ENCODE measurements around the gene ST6GALNAC3. TPM values are rescaled to one million over a fixed set of nuclear protein-coding genes. Genes with fewer than 3 reads are reported as not detected.

Gene ST6GALNAC3
- total RNA-seq, 1 experiment from 2014 or later, result 0.03 TPM

DNA sequence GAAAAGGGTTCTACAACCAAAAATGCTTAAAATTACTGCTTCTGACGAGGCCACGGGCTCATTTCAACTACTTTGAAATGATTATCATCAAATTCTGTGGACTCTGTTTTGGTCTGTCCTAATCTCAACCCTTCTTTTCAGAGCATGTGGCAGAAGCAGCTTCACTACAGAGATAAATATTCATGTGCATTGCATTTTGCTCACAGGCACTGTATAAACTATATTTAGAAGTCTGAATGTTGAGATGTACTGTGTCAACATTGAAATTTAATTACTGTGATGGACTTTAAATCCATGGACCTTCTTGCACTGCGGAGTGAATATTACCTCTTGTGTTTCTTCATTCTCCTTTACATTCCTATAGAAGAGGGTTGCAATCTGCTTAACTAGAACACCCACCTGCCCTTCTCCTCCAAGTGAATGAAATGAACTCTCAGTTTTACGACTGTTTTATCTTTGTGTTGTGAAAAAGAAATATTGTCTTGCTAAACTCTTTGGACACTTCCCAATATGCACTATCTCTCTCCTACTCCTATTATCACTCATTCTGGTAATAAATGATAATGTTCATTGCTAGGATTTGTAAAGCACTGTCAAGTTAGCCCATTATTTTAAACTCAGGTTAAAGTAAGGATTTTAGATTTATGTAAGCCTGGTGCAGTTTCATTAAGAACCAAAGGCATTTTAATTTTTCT lies 511.6 kb downstream of the ST6GALNAC3 start:
- Histone ChIP-seq H3K4me1 (ENCODE audit: control insufficient read depth, insufficient read depth, low read length) (no peaks in the 10 kb centered on the region), H3K36me3 (ENCODE audit: control insufficient read depth, insufficient read depth, low read length) (no peaks in the 10 kb centered on the region), H3K27ac (ENCODE audit: low read length) (no peak overlapping the region), H3K27me3 (ENCODE audit: control insufficient read depth, insufficient read depth, low read length) (no peaks in the 10 kb centered on the region), H3K4me3 (ENCODE audit: low read depth in 2 of 2, low read length in 2 of 2) (no peak overlapping the region), H3K9me3 (ENCODE audit: control insufficient read depth, insufficient read depth, low read depth, low read length) (no peaks in the 10 kb centered on the region; the same call in 1 of the 2 replicates)
- DNase-seq (ENCODE audit: low read depth, low spot score) (no peak), ATAC-seq (no peak)
- TF ChIP-seq, protein P1, sequence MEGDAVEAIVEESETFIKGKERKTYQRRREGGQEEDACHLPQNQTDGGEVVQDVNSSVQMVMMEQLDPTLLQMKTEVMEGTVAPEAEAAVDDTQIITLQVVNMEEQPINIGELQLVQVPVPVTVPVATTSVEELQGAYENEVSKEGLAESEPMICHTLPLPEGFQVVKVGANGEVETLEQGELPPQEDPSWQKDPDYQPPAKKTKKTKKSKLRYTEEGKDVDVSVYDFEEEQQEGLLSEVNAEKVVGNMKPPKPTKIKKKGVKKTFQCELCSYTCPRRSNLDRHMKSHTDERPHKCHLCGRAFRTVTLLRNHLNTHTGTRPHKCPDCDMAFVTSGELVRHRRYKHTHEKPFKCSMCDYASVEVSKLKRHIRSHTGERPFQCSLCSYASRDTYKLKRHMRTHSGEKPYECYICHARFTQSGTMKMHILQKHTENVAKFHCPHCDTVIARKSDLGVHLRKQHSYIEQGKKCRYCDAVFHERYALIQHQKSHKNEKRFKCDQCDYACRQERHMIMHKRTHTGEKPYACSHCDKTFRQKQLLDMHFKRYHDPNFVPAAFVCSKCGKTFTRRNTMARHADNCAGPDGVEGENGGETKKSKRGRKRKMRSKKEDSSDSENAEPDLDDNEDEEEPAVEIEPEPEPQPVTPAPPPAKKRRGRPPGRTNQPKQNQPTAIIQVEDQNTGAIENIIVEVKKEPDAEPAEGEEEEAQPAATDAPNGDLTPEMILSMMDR (IDR thresholded peaks at IDR 0.05), result no peak
- TF ChIP-seq TCF7L2 (IDR thresholded peaks at IDR 0.05; ENCODE audit: low read depth, low read length), result no peak
- TF ChIP-seq SIN3A (IDR thresholded peaks at IDR 0.05; ENCODE audit: borderline replicate concordance, insufficient read depth, low read depth, low read length), result no peak
- TF ChIP-seq, protein P2, sequence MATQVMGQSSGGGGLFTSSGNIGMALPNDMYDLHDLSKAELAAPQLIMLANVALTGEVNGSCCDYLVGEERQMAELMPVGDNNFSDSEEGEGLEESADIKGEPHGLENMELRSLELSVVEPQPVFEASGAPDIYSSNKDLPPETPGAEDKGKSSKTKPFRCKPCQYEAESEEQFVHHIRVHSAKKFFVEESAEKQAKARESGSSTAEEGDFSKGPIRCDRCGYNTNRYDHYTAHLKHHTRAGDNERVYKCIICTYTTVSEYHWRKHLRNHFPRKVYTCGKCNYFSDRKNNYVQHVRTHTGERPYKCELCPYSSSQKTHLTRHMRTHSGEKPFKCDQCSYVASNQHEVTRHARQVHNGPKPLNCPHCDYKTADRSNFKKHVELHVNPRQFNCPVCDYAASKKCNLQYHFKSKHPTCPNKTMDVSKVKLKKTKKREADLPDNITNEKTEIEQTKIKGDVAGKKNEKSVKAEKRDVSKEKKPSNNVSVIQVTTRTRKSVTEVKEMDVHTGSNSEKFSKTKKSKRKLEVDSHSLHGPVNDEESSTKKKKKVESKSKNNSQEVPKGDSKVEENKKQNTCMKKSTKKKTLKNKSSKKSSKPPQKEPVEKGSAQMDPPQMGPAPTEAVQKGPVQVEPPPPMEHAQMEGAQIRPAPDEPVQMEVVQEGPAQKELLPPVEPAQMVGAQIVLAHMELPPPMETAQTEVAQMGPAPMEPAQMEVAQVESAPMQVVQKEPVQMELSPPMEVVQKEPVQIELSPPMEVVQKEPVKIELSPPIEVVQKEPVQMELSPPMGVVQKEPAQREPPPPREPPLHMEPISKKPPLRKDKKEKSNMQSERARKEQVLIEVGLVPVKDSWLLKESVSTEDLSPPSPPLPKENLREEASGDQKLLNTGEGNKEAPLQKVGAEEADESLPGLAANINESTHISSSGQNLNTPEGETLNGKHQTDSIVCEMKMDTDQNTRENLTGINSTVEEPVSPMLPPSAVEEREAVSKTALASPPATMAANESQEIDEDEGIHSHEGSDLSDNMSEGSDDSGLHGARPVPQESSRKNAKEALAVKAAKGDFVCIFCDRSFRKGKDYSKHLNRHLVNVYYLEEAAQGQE (IDR thresholded peaks at IDR 0.05; ENCODE audit: insufficient read depth in 1 of 2, low read depth in 2 of 2, low read length in 1 of 2), result no peak
- intact Hi-C loops (cut with micrococcal nuclease; ENCODE audit: unreplicated experiment), result no loop called here
- CTCF ChIA-PET, result no interaction called here
- no TSS peak for BruUV-seq (replicated peaks)
- POLR2A ChIA-PET, result no interaction called here
- in situ Hi-C loops (cut with HindIII; ENCODE audit: low pct_unique_long_range_greater_than_20kb, low sequenced_read_pairs), result no loop called here

DNA sequence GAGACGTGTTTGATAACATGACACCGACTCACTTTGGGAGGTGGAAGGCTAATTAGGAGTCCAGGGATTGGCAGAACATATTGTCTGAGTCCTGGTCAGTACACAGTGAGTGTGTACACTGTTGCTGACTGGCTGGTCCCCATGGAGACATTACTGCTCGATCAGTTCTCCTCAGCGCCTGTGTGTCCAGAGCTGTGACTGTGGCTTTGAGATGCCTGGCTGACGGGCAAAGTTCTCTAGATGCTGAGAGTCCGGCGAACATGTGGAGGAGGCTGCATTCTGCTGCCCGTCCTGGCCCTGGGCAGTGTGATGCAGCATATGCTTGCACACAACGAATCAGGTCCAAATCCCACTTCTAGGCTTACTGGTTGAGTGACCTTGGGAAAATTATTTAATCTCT lies 512.7 kb downstream of the ST6GALNAC3 start:
- H3K27me3 ChIP-seq (ENCODE audit: control insufficient read depth, insufficient read depth, low read length), result no peaks in the 10 kb centered on the region
- H3K27ac ChIP-seq (ENCODE audit: low read length), result no peak overlapping the region
- TF ChIP-seq SIN3A (IDR thresholded peaks at IDR 0.05; ENCODE audit: borderline replicate concordance, insufficient read depth, low read depth, low read length) (no peak), POLR2AphosphoS5 (IDR thresholded peaks at IDR 0.05; ENCODE audit: low read depth, low read length) (no peak)
- TF ChIP-seq, protein P2 (IDR thresholded peaks at IDR 0.05; ENCODE audit: insufficient read depth in 1 of 2, low read depth in 2 of 2, low read length in 1 of 2), result no peak
- no peaks in the 10 kb centered on the region; the same call in 1 of the 2 replicates for H3K9me3 ChIP-seq (ENCODE audit: control insufficient read depth, insufficient read depth, low read depth, low read length)
- intact Hi-C loops (cut with micrococcal nuclease; ENCODE audit: unreplicated experiment), result no loop called here
- no peaks in the 10 kb centered on the region for H3K36me3 ChIP-seq (ENCODE audit: control insufficient read depth, insufficient read depth, low read length)
- in situ Hi-C loops (cut with HindIII; ENCODE audit: low pct_unique_long_range_greater_than_20kb, low sequenced_read_pairs), result no loop called here
- ATAC-seq (no peak), DNase-seq (ENCODE audit: low read depth, low spot score) (no peak)
- ChIA-PET POLR2A (no interaction called here), CTCF (no interaction called here)
- no peak overlapping the region for H3K4me3 ChIP-seq (ENCODE audit: low read depth in 2 of 2, low read length in 2 of 2)
- BruUV-seq (replicated peaks), result no TSS peak
- no peaks in the 10 kb centered on the region for H3K4me1 ChIP-seq (ENCODE audit: control insufficient read depth, insufficient read depth, low read length)
